ENCODE data around the gene WWC2.

GRCh38 chr4:183165376-183165775, 66.3 kb downstream of the WWC2 start:
- TF ChIP-seq CTCF (IDR thresholded peaks at IDR 0.05) (no peak), POLR2A (IDR thresholded peaks at IDR 0.05) (no peak)

All from Peyer's patch (tissue), 4 donors.